Lower leg skin (tissue), 4 donors: Measurements from ENCODE around the gene SP100. TPM values are rescaled to one million over a fixed set of nuclear protein-coding genes. Genes with fewer than 3 reads are reported as not detected.
"Not testable (repeated sequence)": the region's sequence is repeated elsewhere in the genome, so short reads cannot be mapped to it uniquely, and the experiment has no call there.

Experiments
- DNase-seq, 2 donors: peaks; one replicate each; pipeline ENCODE4 v3.0.0-alpha.2; 2019; ENCODE audit warnings: low spot score in 2 of 2
- H3K4me3 ChIP-seq: fragments of 200-600 bp; sonication (generic); 2 replicates; pipeline ENCODE4 v1.5.1; 2017; ENCODE audit warnings: mild to moderate bottlenecking, low read depth; ENCODE audit not compliant: poor library complexity, severe bottlenecking
- POLR2A ChIP-seq, 2 donors: fragments of 450-650 bp; IDR thresholded peaks; one replicate each; pipeline ENCODE4 v1.6.1; 2016 to 2017; ENCODE audit warnings: antibody characterized with exemption in 2 of 2, mild to moderate bottlenecking in 1 of 2, moderate library complexity in 1 of 2
- WGBS, 2 donors: methylation state at CpG; one replicate each; pipeline ENCODE4 v1.1.5; 2018; 5-methylcytosine and 5-hydroxymethylcytosine counted together
- intact Hi-C: fragments of 100-400 bp; cut with DNase I; formaldehyde crosslinking; loops from one replicate; pipeline ENCODE4 v1.15.0; 2023; ENCODE audit warnings: low total_unique reads
- total RNA-seq, 4 donors: library from RNA; depleted of rRNA; stranded (reverse); fragments of >200 nt; gene quantifications; one replicate each; pipeline ENCODE4 v1.1.0, GENCODE V29; 2016
- TF ChIP-seq, protein P1 (sequence below), 3 donors: fragments of 450-650 bp; IDR thresholded peaks; one replicate each; pipeline ENCODE4 v1.5.1; 2016; ENCODE audit warnings: antibody characterized with exemption in 3 of 3, mild to moderate bottlenecking in 3 of 3, moderate library complexity in 2 of 3

Gene SP100
- total RNA-seq, 4 donors from 2014 or later, result 48.1 to 74.6 (median 58.1) TPM

DNA sequence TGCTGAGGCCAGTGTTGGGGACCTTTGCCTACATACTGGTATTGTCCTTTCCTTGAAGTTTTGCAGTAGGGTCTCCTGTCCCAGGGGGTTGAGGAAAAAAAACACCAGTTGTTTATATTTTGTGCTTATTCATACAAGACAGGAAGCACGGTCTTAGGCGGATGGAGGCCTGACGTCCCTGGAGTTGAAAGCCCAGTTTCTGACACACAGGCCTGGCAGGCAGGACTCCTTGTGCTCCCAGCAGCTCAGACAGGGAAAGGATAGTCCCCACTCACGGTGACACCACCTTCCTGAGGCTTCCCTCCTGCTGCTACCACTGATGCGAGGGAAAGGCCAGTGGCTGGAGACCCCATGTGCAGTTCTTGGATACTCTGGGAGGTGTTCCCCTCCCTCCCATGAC, 15.5 kb upstream of the SP100 start:
- no peak for DNase-seq
- no peak overlapping the region for H3K4me3 ChIP-seq
- WGBS, 2 donors, result 75 to 79% methylated on average over 4 to 5 of the region's 5 CpGs
- no peak for TF ChIP-seq POLR2A (IDR thresholded peaks at IDR 0.05)
- TF ChIP-seq, protein P1, sequence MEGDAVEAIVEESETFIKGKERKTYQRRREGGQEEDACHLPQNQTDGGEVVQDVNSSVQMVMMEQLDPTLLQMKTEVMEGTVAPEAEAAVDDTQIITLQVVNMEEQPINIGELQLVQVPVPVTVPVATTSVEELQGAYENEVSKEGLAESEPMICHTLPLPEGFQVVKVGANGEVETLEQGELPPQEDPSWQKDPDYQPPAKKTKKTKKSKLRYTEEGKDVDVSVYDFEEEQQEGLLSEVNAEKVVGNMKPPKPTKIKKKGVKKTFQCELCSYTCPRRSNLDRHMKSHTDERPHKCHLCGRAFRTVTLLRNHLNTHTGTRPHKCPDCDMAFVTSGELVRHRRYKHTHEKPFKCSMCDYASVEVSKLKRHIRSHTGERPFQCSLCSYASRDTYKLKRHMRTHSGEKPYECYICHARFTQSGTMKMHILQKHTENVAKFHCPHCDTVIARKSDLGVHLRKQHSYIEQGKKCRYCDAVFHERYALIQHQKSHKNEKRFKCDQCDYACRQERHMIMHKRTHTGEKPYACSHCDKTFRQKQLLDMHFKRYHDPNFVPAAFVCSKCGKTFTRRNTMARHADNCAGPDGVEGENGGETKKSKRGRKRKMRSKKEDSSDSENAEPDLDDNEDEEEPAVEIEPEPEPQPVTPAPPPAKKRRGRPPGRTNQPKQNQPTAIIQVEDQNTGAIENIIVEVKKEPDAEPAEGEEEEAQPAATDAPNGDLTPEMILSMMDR (IDR thresholded peaks at IDR 0.05), result no peak
- intact Hi-C loops, result no loop called here

DNA sequence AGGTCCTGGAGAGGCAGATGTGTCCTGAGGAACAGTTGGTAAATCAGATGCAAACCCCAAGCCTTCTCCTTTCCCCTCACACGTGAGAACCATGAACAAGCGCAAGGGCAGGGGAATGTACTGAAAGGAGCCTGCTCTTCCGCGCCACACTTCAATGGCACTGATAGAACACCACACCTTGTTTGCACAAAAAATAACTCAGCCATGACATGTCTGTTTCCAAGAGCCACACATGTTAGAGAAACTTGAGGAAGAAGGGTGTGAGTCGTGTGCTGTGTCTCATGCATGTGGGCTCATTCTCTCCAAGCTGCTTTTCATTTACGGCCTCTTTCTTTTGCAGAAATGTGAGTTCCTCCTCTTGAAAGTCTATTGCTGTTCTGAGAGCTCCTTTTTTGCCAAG, 15.0 kb upstream of the SP100 start:
- intact Hi-C loops, result not testable (repeated sequence)

DNA sequence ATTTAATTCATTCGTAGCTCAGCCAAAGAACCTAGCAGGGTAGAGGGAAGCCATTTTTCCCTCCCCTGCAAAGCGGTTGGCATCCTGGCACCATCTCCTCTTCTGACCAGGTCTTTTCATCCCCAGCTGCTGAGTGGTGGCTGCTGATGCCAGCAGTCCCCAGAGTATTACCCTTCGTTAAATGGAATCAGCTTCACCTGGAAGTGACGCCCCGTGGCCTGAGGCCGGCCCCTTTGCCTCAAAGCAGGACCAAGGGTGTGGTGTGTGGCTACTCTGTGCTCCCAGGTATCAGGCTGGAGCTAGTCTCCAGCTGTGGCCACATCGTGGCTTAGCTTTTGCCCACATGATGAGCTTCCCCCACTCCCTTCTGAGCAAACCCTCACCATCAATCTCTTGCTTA, 12.3 kb upstream of the SP100 start:
- intact Hi-C loops, result no loop called here
- no peak for TF ChIP-seq POLR2A (IDR thresholded peaks at IDR 0.05)
- TF ChIP-seq, protein P1 (IDR thresholded peaks at IDR 0.05), result no peak
- 91 to 93% methylated on average over 7 of the region's 7 CpGs for WGBS, 2 donors
- H3K4me3 ChIP-seq, result no peak overlapping the region
- DNase-seq, result no peak

More for the DNA sequence above, 15.0 kb upstream of the SP100 start:
- WGBS, 2 donors, result 80 to 83% methylated on average over 2 of the region's 6 CpGs
- H3K4me3 ChIP-seq, DNase-seq: not testable (repeated sequence)

DNA sequence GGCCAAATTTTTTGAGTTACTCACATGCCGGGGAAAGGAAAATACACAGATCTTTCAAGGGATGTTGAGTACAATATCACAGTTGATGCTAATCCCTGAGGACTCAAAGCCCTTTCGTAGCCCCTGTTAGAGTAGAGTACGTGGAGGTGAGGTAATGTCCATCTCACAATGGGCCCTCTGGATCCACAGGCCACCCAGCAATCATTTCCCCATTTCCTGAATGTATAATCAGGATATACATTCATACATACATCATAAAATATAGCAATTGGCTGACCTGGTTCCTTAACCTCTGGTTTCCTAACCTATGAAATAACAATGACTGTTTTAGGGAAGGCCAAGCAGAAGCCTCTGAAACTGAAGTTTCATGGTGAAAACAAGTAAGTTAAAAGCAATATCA, 10.2 kb upstream of the SP100 start:
- 95% methylated on average over 3 of the region's 3 CpGs for WGBS, 2 donors
- DNase-seq, result no peak
- TF ChIP-seq, protein P1 (IDR thresholded peaks at IDR 0.05), result no peak
- TF ChIP-seq POLR2A (IDR thresholded peaks at IDR 0.05), result no peak

DNA sequence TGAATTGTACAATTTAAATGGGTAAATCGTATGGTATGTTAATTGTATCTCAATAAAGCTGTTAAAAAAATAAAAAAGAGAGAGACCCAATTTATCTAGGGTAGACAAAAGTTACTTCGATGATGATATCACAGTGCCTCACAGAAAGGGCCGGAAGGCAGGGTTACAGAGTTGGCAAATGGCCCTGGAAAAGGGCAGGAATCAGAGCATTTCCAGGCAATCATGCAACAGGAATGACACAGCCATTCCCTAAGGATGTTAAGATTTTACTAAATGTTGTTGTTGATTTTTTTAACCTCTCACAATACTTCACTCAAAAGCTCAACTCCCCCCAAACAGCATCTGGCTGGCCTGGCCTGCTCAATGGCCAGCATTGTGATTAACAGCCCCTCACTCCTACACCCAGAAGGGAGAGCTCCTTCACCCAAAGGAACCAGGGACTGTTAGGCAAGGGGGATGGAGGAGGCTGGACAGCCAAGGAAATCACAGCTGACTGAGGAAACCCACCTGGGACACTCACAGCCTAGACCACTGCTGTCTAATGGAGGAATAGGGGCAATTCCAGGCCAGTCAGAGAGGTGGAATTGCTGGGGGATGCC, 7.7 kb upstream of the SP100 start:
- 25 to 28% methylated on average over 3 of the region's 3 CpGs for WGBS, 2 donors
- DNase-seq, result peak in 1 of 2 donors; percentile 53
- no peak for TF ChIP-seq POLR2A (IDR thresholded peaks at IDR 0.05)
- TF ChIP-seq, protein P1 (IDR thresholded peaks at IDR 0.05), result no peak
- no peak overlapping the region for H3K4me3 ChIP-seq
- intact Hi-C loops, result no loop called here

More for the DNA sequence above, 10.2 kb upstream of the SP100 start:
- H3K4me3 ChIP-seq, result no peak overlapping the region
- intact Hi-C loops, result no loop called here

DNA sequence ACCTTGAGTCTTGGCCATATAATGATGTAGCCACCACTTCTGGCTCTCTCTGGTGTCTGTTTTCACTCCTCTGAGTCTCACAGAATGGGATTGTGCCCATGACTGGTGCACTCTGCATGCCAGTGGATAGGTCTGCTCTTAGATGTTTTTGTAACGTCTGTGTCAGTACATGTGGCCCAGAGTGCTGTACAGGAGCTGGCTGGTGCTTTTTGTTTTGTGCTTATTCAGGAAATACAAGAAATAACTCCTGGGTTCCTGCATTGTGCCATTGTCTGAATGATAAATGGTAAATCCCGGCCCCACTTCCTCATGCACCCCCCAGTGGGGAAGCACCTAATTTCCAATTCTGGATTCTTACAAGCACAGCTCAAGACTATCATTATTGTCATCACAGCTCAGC, 6.7 kb upstream of the SP100 start:
- DNase-seq, intact Hi-C loops, H3K4me3 ChIP-seq: not testable (repeated sequence)
- 34 to 40% methylated on average over 2 of the region's 2 CpGs for WGBS, 2 donors

DNA sequence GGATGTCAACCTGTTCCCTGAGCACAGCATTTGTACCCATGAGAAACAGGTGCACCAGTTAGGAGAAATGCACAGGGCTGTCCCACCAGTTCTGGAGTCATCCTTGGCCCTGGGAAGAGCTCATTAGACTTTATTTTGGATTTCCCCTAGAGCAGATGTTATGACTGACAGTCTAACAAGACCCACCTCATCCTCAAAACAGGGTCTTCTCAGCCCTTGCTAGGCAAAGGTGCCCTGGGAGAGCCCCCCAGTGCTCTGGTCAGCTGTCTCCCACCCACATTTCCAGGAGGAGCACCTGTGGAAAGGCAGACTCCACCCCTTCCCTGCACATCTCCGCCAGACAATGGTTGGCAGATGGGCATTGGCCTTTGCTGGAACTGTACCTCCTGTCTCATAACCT, 5.7 kb upstream of the SP100 start:
- DNase-seq, result no peak
- intact Hi-C loops, result no loop called here
- WGBS, 2 donors, result 86 to 100% methylated on average over 1 of the region's 1 CpG
- TF ChIP-seq POLR2A (IDR thresholded peaks at IDR 0.05), result no peak
- TF ChIP-seq, protein P1 (IDR thresholded peaks at IDR 0.05), result no peak
- H3K4me3 ChIP-seq, result no peak overlapping the region
